Liver (tissue), 9 donors: Measurements from ENCODE around the gene ID3. TPM values are rescaled to one million over a fixed set of nuclear protein-coding genes. Genes with fewer than 3 reads are reported as not detected.

Source experiments
- DNase-seq: peaks from one replicate; pipeline ENCODE4 v3.0.0-alpha.2; 2017; ENCODE audit warnings: low spot score
- H3K27ac ChIP-seq, 2 donors: one replicate each; pipeline ENCODE4 v1.7.0; 2013; ENCODE audit warnings: inconsistent platforms in 2 of 2, low read length in 2 of 2, control low read depth in 1 of 2, low read depth in 1 of 2, mild to moderate bottlenecking in 1 of 2
- H3K27me3 ChIP-seq, 4 donors: one replicate each; pipeline versions ENCODE4 v1.6.1 to v1.7.0; 2013; ENCODE audit warnings: low read length in 3 of 4, inconsistent platforms in 1 of 4, mild to moderate bottlenecking in 1 of 4, moderate library complexity in 1 of 4; ENCODE audit not compliant: control insufficient read depth in 4 of 4, insufficient read depth in 4 of 4
- H3K36me3 ChIP-seq, 4 donors: one replicate each; pipeline versions ENCODE4 v1.6.1 to v1.7.0; 2013; ENCODE audit warnings: low read length in 3 of 4, mild to moderate bottlenecking in 3 of 4, low read depth in 1 of 4, moderate library complexity in 1 of 4; ENCODE audit not compliant: control insufficient read depth in 4 of 4, insufficient read depth in 3 of 4
- H3K4me1 ChIP-seq, 4 donors: one replicate each; pipeline versions ENCODE4 v1.6.1 to v1.7.0; 2013; ENCODE audit warnings: low read length in 3 of 4, mild to moderate bottlenecking in 3 of 4, moderate library complexity in 1 of 4; ENCODE audit not compliant: control insufficient read depth in 4 of 4, insufficient read depth in 4 of 4
- H3K4me3 ChIP-seq, 3 donors: one replicate each; pipeline versions ENCODE4 v1.6.1 to v1.7.0; 2013; ENCODE audit warnings: low read length in 3 of 3, control low read depth in 1 of 3, low read depth in 1 of 3, mild to moderate bottlenecking in 1 of 3
- H3K9ac ChIP-seq, 2 donors: one replicate each; pipeline ENCODE4 v1.7.0; 2013; ENCODE audit warnings: low read length in 2 of 2, mild to moderate bottlenecking in 2 of 2, moderate library complexity in 2 of 2, control low read depth in 1 of 2, low read depth in 1 of 2
- H3K9me3 ChIP-seq, 4 donors: one replicate each; pipeline versions ENCODE4 v1.6.1 to v1.7.0; 2013; ENCODE audit warnings: low read length in 3 of 4; ENCODE audit not compliant: control insufficient read depth in 4 of 4
- ATF3 ChIP-seq: IDR thresholded peaks from 2 replicates; pipeline ENCODE4 v1.6.1; 2016; ENCODE audit warnings: antibody characterized with exemption
- CTCF ChIP-seq: fragments of 150-350 bp; IDR thresholded peaks from 2 replicates; pipeline ENCODE4 v1.5.1; 2017; ENCODE audit warnings: improper control_type of control experiment, low read depth, low read length; ENCODE audit not compliant: missing input control
- EGR1 ChIP-seq, 2 donors: IDR thresholded peaks; 2 replicates each; pipeline ENCODE4 v1.6.1; 2016 to 2018; ENCODE audit warnings: antibody characterized with exemption in 2 of 2, low read depth in 2 of 2
- GABPA ChIP-seq, 2 donors: IDR thresholded peaks in 1 of 2; conservative IDR thresholded peaks in 1 of 2; 2 replicates each; pipeline ENCODE4 v1.6.1; 2016; ENCODE audit warnings: antibody characterized with exemption in 2 of 2, mild to moderate bottlenecking in 1 of 2, moderate library complexity in 1 of 2
- HNF4A ChIP-seq, 2 donors: conservative IDR thresholded peaks; 2 replicates each; pipeline ENCODE4 v1.6.1; 2016; ENCODE audit warnings: antibody characterized with exemption in 2 of 2, mild to moderate bottlenecking in 2 of 2
- HNF4G ChIP-seq: IDR thresholded peaks from 2 replicates; pipeline ENCODE4 v1.6.1; 2016; ENCODE audit warnings: antibody characterized with exemption
- JUND ChIP-seq, 2 donors: IDR thresholded peaks; 2 replicates each; pipeline ENCODE4 v1.6.1; 2016; ENCODE audit warnings: antibody characterized with exemption in 2 of 2
- MAX ChIP-seq: IDR thresholded peaks from 2 replicates; pipeline ENCODE4 v1.6.1; 2016; ENCODE audit warnings: antibody characterized with exemption
- NR2F2 ChIP-seq: IDR thresholded peaks from 2 replicates; pipeline ENCODE4 v1.6.1; 2016; ENCODE audit warnings: antibody characterized with exemption
- RAD21 ChIP-seq, 2 donors: IDR thresholded peaks; 2 replicates each; pipeline ENCODE4 v1.6.1; 2016; ENCODE audit warnings: antibody characterized with exemption in 2 of 2, mild to moderate bottlenecking in 2 of 2
- RXRA ChIP-seq, 2 donors: IDR thresholded peaks; 2 replicates each; pipeline ENCODE4 v1.6.1; 2017 to 2018; ENCODE audit warnings: antibody characterized with exemption in 2 of 2, mild to moderate bottlenecking in 1 of 2
- SP1 ChIP-seq: IDR thresholded peaks from 2 replicates; pipeline ENCODE4 v1.6.1; 2018; ENCODE audit warnings: antibody characterized with exemption, mild to moderate bottlenecking
- TAF1 ChIP-seq: conservative IDR thresholded peaks from 2 replicates; pipeline ENCODE4 v1.6.1; 2016; ENCODE audit warnings: antibody characterized with exemption, mild to moderate bottlenecking
- YY1 ChIP-seq: IDR thresholded peaks from 2 replicates; pipeline ENCODE4 v1.6.1; 2016; ENCODE audit warnings: antibody characterized with exemption, mild to moderate bottlenecking
- ZBTB33 ChIP-seq: IDR thresholded peaks from 2 replicates; pipeline ENCODE4 v1.6.1; 2016; ENCODE audit warnings: antibody characterized with exemption
- WGBS: extraction: QIAGEN DNeasy Blood & Tissue Kit; methylation state at CpG from one replicate; pipeline ENCODE4 v1.1.7; 2013; 5-methylcytosine and 5-hydroxymethylcytosine counted together
- polyA plus RNA-seq, 2 donors: library from polyadenylated mRNA; stranded (reverse) in 1 of 2; unstranded in 1 of 2; fragments of 200-250 nt in 1 of 2; fragments of >200 nt in 1 of 2; fragmentation: Nextera tagmentation in 1 of 2; extraction: Ambion mirVana in 1 of 2; gene quantifications; one replicate each; pipeline versions ENCODE4 v1.2.1 to v1.2.3, GENCODE V29; 2013 to 2015
- total RNA-seq, 2 donors: library from RNA; depleted of rRNA; stranded (reverse); fragments of >200 nt; gene quantifications; one replicate each; pipeline ENCODE4 v1.2.3, GENCODE V29; 2014
- donor health status: healthy.
- donor health status: healthy.
- donor health status: healthy.
- donor health status: healthy.
- donor health status: healthy.

The ID3 gene
- total and polyA plus RNA-seq, 4 donors = 21.6 to 42.6 (median 37.9) TPM

- H3K9me3 ChIP-seq = no peaks in the 10 kb centered on the region
- TF ChIP-seq NR2F2 (no peak), JUND (IDR thresholded peaks at IDR 0.05) (no peak), YY1 (no peak), HNF4G (no peak), HNF4A (conservative IDR thresholded peaks at IDR 0.05) (no peak), ATF3 (no peak), GABPA (IDR thresholded peaks at IDR 0.05 in 1 of 2, conservative IDR thresholded peaks at IDR 0.05 in 1 of 2) (no peak)
- no peak overlapping the region for H3K9ac ChIP-seq
- DNase-seq = no peak
- no peaks in the 10 kb centered on the region for H3K36me3 ChIP-seq
- H3K4me1 ChIP-seq = peaks cover 0 to 2% (median 0%) of the 10 kb centered on the region in 4 donors
- no peak overlapping the region for H3K27ac ChIP-seq
- 75% methylated on average over 6 of the region's 6 CpGs for WGBS
- H3K27me3 ChIP-seq = no peaks in the 10 kb centered on the region
- no peak overlapping the region for H3K4me3 ChIP-seq
Measured at GRCh38 chr1:23593556-23594148, 34.4 kb upstream of the ID3 start.

GRCh38 chr1:23593042-23593521, 33.8 kb upstream of the ID3 start:
- no peak for TF ChIP-seq ATF3
- no peak for TF ChIP-seq RAD21 (IDR thresholded peaks at IDR 0.05)
- no peak for TF ChIP-seq GABPA (IDR thresholded peaks at IDR 0.05 in 1 of 2, conservative IDR thresholded peaks at IDR 0.05 in 1 of 2)
- TF ChIP-seq HNF4G = no peak
- TF ChIP-seq SP1 = no peak
- TF ChIP-seq CTCF = no peak
- TF ChIP-seq ZBTB33 = no peak
- no peak for TF ChIP-seq TAF1
- no peak for TF ChIP-seq MAX
- no peak for TF ChIP-seq NR2F2
- TF ChIP-seq RXRA (IDR thresholded peaks at IDR 0.05) = no peak
- no peak for TF ChIP-seq JUND (IDR thresholded peaks at IDR 0.05)
- TF ChIP-seq HNF4A (conservative IDR thresholded peaks at IDR 0.05) = no peak
- no peak for TF ChIP-seq EGR1 (IDR thresholded peaks at IDR 0.05; ENCODE audit: low read depth in 2 of 2)
- no peak for TF ChIP-seq YY1
- H3K4me1 ChIP-seq = peaks cover 0 to 2% (median 0%) of the 10 kb centered on the region in 4 donors
- no peak overlapping the region for H3K4me3 ChIP-seq
- 91% methylated on average over 5 of the region's 5 CpGs for WGBS
- no peaks in the 10 kb centered on the region for H3K36me3 ChIP-seq
- no peaks in the 10 kb centered on the region for H3K27me3 ChIP-seq
- no peak overlapping the region for H3K27ac ChIP-seq
- H3K9ac ChIP-seq = no peak overlapping the region
- no peaks in the 10 kb centered on the region for H3K9me3 ChIP-seq
- DNase-seq = no peak
